ENCODE measurements around the gene CNN2. TPM values are rescaled to one million over a fixed set of nuclear protein-coding genes. Genes with fewer than 3 reads are reported as not detected.

CNN2 gene
- polyA plus RNA-seq, 2 of the 4 experiments (the other 2 are of a cell fraction): 31.7 to 99.3 TPM

- CTCF ChIA-PET: interaction anchor here (0.5 to 1.8 kb wide), 6 partner anchors 12 to 180 kb away, joined by 3 to 5 read pairs (median 4); partner anchors contain the start of gene CNN2
- peak in 1 of 2 experiments; percentile 4; a peak in 2 of 6 replicates for ATAC-seq
- H3K4me3 ChIP-seq: peak overlapping the region; percentile 51
- peaks cover 19% of the 10 kb centered on the region for H3K4me1 ChIP-seq
- TF ChIP-seq ZFP36 (IDR thresholded peaks at IDR 0.05; ENCODE audit: borderline replicate concordance, partially characterized antibody): peak; percentile 87
- peak; percentile 66 for TF ChIP-seq HDAC2 (IDR thresholded peaks at IDR 0.05)
- TF ChIP-seq CHD4 (IDR thresholded peaks at IDR 0.05; ENCODE audit: borderline replicate concordance): peak; percentile 93
- TF ChIP-seq RARB (CRISPR knock-in tag; IDR thresholded peaks at IDR 0.05): no peak
- TF ChIP-seq ATOH8 (CRISPR knock-in tag; IDR thresholded peaks at IDR 0.05; ENCODE audit: low read depth): no peak
- FAIRE-seq: no peak
- H3K4me2 ChIP-seq: peak overlapping the region; percentile 96
- POLR2A ChIA-PET: interaction anchor here (1.0 to 2.3 kb wide), 2 partner anchors 13 to 227 kb away, joined by 3 to 6 read pairs; no protein-coding TSS in a partner anchor
- WGBS (ENCODE audit: missing lambda C conversion rate): 10% methylated on average over 6 of the region's 26 CpGs
- no peak for DNase-seq (ENCODE audit: low read depth in 1 of 2, low spot score in 1 of 2)
- H3K27ac ChIP-seq: peak overlapping the region; percentile 94 to 96
- H3K9me3 ChIP-seq: no peaks in the 10 kb centered on the region
These were observed 14.9 kb downstream of the CNN2 start for GRCh38 chr19:1041272-1041834.

- Histone ChIP-seq H3K4me2 (peak overlapping the region; percentile 96), H3K4me3 (peak overlapping the region; percentile 51), H3K4me1 (peaks cover 19% of the 10 kb centered on the region), H3K9me3 (no peaks in the 10 kb centered on the region), H3K27ac (peak overlapping the region; percentile 94 to 96)
- peak; percentile 81 to 97 for DNase-seq (ENCODE audit: low read depth in 1 of 2, low spot score in 1 of 2)
- WGBS (ENCODE audit: missing lambda C conversion rate): 4% methylated on average over 4 of the region's 43 CpGs
- no peak for FAIRE-seq
- ChIA-PET POLR2A (interaction anchor here (0.5 to 2.3 kb wide), 3 partner anchors 14 to 227 kb away, joined by 3 to 6 read pairs (median 3); no protein-coding TSS in a partner anchor), CTCF (interaction anchor here (1.3 to 2.0 kb wide), 7 partner anchors 12 to 224 kb away, joined by 3 to 6 read pairs (median 3); no protein-coding TSS in a partner anchor)
- ATAC-seq: peak; percentile 58 to 72
- no peak for TF ChIP-seq ATOH8 (CRISPR knock-in tag; IDR thresholded peaks at IDR 0.05; ENCODE audit: low read depth)
- no peak for TF ChIP-seq HEYL (CRISPR knock-in tag; IDR thresholded peaks at IDR 0.05)
- no peak for TF ChIP-seq NFE2L2 (conservative IDR thresholded peaks at IDR 0.05; ENCODE audit: low read length)
- no peak for TF ChIP-seq RFX5 (IDR thresholded peaks at IDR 0.05)
- peak in 1 of 2 experiments; percentile 52; a peak in 2 of 5 replicates for TF ChIP-seq JUN (IDR thresholded peaks at IDR 0.05)
- TF ChIP-seq REST (IDR thresholded peaks at IDR 0.05): no peak
- peak; percentile 33; the same call in 1 of the 2 replicates for TF ChIP-seq POLR2A (IDR thresholded peaks at IDR 0.05; ENCODE audit: low read length)
- peak; percentile 65 for TF ChIP-seq MAX (IDR thresholded peaks at IDR 0.05)
- peak; percentile 1 for TF ChIP-seq ZFP36 (IDR thresholded peaks at IDR 0.05; ENCODE audit: borderline replicate concordance, partially characterized antibody)
- no peak for TF ChIP-seq NR3C1 (IDR thresholded peaks at IDR 0.05)
- peak; percentile 73; the same call in 1 of the 2 replicates for TF ChIP-seq KDM1A (IDR thresholded peaks at IDR 0.05; ENCODE audit: low read depth)
- no peak for TF ChIP-seq KDM5A (IDR thresholded peaks at IDR 0.05)
- peak; percentile 85 for TF ChIP-seq RCOR1 (IDR thresholded peaks at IDR 0.05; ENCODE audit: low read depth, low read length)
- TF ChIP-seq TFCP2L1 (CRISPR knock-in tag; IDR thresholded peaks at IDR 0.05): no peak
- no peak for TF ChIP-seq EHMT2 (IDR thresholded peaks at IDR 0.05; ENCODE audit: low read depth)
- peak; percentile 70; the same call in 1 of the 2 replicates for TF ChIP-seq CHD4 (IDR thresholded peaks at IDR 0.05; ENCODE audit: borderline replicate concordance)
These were observed 15.7 kb downstream of the CNN2 start for GRCh38 chr19:1041835-1042685.
